Activated CD8-positive, alpha-beta memory T cell treated with anti-CD3 and anti-CD28 coated beads for 36 hours (primary cell): ENCODE data around the gene LRRC55. TPM values are rescaled to one million over a fixed set of nuclear protein-coding genes. Genes with fewer than 3 reads are reported as not detected.

Experiments used
- CTCF ChIA-PET: fragments of 350-600 bp; sonication (Branson Sonifier 250); formaldehyde crosslinking; loops from one replicate; lab custom pipeline; 2021; ENCODE audit warnings: antibody characterized with exemption; lab: Charles Lee
- POLR2A ChIA-PET: fragments of 350-600 bp; sonication (Branson Sonifier 250); formaldehyde crosslinking; loops from one replicate; lab custom pipeline; 2021; ENCODE audit warnings: antibody characterized with exemption; lab: Charles Lee
- total RNA-seq, 2 experiments: library from RNA; stranded (reverse); gene quantifications; one replicate each; pipeline ENCODE4 v1.2.3, GENCODE V29; 2021

Gene LRRC55
- total RNA-seq, 2 experiments from 2014 or later, result not detected

GRCh38 chr11:57196596-57196995 is 14.8 kb downstream of the LRRC55 start:
- POLR2A ChIA-PET, result no interaction called here
- CTCF ChIA-PET, result no interaction called here

DNA sequence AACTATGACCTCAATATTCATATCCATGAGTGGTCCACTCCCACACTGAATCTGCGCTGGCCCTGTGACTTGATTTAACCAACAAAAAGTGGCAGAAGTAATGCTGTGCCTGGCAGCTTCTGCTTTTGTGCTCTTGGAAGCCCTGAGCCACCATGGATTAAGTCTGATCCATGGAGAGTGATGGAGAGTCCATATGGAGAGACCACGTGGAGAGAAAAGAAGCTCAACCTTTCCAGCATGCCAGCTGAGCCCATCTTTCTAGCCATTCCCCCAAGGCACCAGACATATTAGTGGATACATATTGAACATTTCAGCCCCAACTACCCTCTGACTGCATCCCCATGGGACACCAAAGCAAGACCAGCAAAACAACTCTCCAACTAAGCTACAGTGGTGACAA is 16.0 kb downstream of the LRRC55 start:
- CTCF ChIA-PET, result no interaction called here

DNA sequence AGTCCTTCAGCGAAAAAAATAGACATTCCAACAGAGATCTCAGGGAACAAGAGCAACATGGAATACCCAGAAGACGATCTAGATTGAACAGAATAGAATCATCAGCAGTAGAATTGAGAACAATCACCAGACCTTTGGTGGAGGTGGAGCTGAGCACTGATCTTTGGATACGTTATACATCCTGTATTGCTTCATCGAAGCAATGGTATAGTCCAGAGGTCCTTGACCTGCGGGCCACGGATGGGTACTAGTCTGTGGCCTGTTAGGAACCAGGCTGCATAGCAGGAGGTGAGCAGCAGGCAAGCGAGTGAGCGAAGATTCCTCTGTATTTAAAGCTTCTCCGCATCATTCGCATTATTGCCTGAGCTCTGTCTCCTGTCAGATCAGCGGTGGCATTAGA is 17.6 kb downstream of the LRRC55 start:
- CTCF ChIA-PET, result no interaction called here
- POLR2A ChIA-PET, result no interaction called here

More for the DNA sequence above, 16.0 kb downstream of the LRRC55 start:
- POLR2A ChIA-PET, result no interaction called here

DNA sequence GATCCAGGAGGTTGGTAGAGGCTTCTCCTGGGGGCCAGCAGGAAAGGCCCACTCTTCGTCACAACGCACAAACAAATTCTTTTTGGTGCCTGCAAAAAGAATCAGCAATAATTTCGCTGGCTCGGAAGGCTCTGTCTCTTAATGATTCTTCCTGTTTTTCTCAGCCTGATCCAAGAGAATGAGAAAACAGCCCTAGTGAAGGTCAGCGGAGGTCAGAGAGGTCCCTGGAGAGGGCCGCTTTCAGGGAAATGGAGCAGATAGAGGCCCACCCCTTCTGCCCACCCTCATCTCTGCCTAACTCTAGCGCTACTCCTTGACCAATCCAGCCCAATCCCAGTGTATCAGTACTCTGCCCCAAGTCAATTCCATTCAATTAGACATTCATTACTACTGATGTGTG is 19.2 kb downstream of the LRRC55 start:
- POLR2A ChIA-PET, result no interaction called here
- CTCF ChIA-PET, result interaction anchor here (0.6 kb wide), 1 partner anchor 621 kb away, joined by 4 read pairs; no protein-coding TSS in a partner anchor

DNA sequence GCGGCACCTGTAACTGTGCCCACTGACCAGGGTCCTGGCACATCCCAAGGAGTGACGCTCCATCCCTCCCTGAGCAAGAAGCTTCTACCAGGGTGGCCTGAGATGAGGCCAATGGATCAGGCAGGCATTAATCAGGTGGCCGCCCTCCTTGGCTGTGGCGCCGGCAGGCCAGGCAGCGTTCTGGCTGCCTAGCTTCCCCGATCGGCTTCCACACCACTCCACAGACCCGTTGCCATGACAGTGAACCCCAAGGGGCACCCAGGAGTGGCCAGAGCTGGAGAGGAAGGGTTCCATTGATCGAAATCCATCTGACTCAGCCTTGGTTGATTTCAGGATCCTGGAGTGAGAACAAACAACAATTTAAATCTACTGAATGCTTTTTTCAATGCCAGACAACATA is 20.5 kb downstream of the LRRC55 start:
- POLR2A ChIA-PET, result no interaction called here
- CTCF ChIA-PET, result no interaction called here

DNA sequence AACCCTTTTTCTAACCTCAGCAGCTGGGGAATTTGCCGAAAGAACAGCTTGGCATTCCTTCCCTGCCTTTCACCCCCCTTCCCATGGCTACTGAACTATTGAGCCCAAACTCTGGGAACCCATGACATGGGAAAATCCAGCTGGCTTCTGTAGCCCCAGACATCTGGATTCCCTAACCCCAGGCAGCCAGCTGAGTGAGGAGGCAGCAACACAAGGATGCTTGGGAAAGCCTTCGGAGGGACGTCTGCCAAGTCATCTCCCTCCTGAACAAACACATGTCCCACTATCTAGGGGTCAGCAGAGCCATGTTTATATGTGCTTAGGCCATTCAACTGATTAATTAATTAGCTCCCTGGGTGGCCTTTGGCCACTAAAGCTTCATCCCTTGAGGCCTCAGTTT is 21.6 kb downstream of the LRRC55 start:
- POLR2A ChIA-PET, result no interaction called here
- CTCF ChIA-PET, result no interaction called here

DNA sequence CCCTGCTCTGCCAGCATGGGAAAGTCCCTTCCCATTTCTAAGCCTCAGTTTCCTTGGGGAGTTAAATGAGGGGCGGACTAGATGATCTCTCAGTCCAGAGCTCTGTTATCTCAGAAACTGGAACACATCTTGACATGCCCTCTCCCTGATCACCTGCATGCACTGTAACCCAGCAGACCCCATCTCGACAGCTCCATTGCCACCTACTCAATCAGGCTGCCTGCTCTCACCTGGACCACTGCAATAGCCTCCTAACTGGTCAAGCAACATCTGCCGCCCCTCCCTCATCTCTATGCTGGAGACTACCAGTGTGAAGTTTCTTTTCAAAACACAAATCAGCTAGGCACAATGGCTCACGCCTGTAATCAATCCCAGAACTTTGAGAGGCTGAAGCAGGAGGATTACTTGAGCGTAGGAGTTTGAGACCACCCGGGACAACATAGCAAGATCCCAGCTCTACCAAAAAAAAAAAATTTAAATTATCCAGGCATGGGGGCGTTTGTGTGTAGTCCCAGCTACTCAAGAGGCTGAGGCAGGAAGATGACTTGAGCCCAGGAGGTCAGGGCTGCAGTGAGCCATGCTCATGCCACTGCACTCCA is 22.2 kb downstream of the LRRC55 start:
- ChIA-PET CTCF (no interaction called here), POLR2A (no interaction called here)

- ChIA-PET POLR2A (no interaction called here), CTCF (no interaction called here)
These were observed 23.4 kb downstream of the LRRC55 start for GRCh38 chr11:57205041-57205641.

- POLR2A ChIA-PET, result no interaction called here
- CTCF ChIA-PET, result no interaction called here
These were observed 25.4 kb downstream of the LRRC55 start for GRCh38 chr11:57207168-57207567.

DNA sequence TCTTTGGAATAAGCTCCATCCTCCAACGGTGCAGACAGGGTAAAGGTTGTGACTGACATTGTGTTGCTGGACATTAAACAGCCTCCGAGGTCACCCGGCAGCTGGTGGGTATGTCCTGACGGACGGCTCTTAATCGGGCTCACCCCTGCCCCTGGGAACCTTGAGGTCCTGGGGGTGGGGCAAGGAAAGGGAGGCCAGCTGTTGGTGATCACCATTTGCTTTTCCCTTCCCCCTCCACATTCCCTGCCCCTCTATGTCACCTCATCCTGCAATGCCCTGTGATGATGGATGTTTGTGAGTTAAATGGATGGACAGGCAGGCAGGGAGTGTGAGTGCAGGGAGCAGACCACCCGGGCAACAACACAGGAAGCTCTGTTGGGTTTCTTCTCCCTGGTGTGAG is 29.0 kb downstream of the LRRC55 start:
- ChIA-PET CTCF (no interaction called here), POLR2A (no interaction called here)

DNA sequence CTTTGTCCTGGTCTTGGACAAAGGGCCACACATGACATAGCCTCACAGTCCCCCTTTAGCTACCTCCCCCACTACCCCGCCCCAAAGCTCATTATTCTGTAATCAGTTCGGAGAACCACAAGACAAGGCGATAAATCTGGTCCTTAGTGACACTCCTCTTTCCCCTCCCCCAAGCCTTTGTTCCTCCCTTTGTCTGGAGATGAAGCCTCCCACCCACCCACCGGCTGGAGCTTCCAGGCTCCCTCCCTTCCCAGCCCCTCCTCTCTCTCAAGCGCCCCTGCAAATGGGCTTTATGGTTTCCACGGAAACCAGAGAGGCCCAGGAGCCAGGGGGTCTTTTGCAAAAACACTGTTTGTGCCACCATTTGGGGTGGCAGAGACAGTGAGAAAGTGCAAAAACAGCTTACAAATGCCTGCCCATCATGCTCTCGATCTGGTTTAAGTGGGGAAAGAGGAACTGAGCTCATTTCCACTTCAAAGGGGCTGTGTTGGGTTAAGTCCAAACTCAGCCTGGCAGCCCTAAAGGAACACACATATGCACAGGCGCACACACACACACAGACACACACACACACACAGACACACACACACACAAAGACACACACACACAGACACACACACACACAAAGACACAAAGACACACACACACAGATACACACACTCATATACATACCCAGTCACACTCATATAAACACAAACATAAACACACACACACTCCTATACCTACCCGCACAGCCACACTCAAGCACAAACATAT is 31.8 kb downstream of the LRRC55 start:
- CTCF ChIA-PET, result no interaction called here
- POLR2A ChIA-PET, result no interaction called here

GRCh38 chr11:57214098-57214417 is 32.3 kb downstream of the LRRC55 start:
- ChIA-PET POLR2A (no interaction called here), CTCF (no interaction called here)

GRCh38 chr11:57214494-57214893 is 32.7 kb downstream of the LRRC55 start:
- ChIA-PET CTCF (no interaction called here), POLR2A (no interaction called here)

DNA sequence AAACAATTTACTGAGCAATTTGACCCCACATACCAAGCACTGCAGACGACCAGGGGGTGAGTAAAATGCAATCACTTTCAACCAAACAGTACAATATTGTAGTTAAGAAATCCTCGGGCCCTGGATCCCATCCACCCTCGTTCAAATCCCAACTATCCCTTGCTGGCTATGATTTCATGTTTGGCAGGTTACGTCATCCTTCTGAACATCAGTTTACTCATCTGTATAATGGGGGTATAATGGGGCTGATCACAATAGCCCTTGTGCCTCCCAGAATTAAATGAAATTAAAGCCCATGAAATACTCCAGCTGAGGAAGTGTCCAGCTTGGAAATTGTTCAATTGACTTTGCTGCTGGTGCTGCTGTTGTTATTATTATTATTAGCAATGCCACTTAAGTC is 34.7 kb downstream of the LRRC55 start:
- POLR2A ChIA-PET, result no interaction called here
- CTCF ChIA-PET, result no interaction called here

GRCh38 chr11:57217053-57217452 is 35.3 kb downstream of the LRRC55 start:
- ChIA-PET POLR2A (no interaction called here), CTCF (no interaction called here)

DNA sequence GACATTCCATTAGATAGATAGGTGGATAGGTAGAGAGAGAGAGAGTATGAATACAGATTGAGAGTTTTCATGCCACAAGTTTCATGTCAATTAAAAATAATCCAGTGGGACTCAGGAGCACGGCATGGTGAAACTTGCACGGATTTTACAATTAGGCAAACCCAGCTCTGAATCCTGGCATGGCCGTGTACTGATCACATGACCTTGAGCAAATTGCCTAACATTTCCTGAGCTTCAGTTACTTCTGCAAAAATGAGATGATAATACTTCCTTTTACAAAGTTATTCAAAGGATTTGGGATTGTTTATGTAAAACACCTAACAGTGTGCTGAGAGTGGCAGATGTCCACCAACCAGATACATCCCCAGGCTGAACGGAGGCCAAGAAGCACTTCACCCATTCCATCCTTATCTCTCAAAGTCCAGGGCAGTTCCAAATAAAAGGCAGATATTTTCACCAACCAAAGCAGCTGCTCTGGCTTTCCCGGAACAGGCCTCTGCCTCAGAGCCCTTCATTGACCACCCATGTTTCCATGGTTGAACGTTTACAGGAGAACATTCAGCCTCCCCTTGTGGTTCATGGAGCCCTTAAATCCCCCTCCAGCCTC is 37.4 kb downstream of the LRRC55 start:
- ChIA-PET POLR2A (no interaction called here), CTCF (no interaction called here)

DNA sequence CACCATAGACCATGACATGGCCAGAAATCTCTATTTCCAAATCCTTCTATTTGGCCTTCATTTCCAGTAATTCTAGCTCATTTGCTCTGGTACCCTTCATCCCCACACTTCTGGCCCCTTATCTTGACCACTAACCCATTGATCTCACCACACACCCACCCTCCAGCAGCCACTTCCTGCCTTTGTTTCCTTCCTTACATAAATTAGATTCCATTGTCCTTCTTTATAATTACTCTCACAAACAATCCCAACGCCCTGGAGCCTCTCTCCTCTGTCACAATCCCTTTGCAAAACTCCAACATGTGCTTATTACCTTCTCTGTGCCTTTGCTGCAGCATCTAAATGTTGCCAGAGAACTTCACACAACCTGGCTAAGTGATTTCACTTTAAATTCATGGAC is 40.5 kb downstream of the LRRC55 start:
- ChIA-PET POLR2A (no interaction called here), CTCF (interaction anchor here (1.0 kb wide), 1 partner anchor 27 kb away, joined by 3 read pairs; no protein-coding TSS in a partner anchor)

DNA sequence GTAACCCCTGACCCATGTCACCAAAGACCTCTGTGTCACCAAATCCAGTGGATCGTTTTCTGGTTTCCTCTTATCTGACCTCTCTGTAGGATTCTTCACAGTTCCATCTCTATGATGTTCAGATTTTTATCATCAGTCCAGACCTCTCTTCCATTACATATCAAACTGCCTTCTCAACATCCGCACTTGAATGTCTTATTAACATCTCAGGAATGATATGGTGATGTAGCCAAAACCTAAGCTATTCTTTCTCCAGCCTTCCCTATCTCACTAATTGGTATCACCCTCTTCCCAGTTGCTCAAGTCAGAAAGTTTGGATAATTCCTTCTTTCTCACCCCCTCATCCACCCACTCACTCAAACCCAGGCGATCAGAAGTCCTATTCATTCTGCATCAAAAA is 41.8 kb downstream of the LRRC55 start:
- CTCF ChIA-PET, result no interaction called here
- POLR2A ChIA-PET, result no interaction called here

- ChIA-PET POLR2A (no interaction called here), CTCF (no interaction called here)
These were observed 42.4 kb downstream of the LRRC55 start for GRCh38 chr11:57224128-57224527.

GRCh38 chr11:57224537-57224936 is 42.8 kb downstream of the LRRC55 start:
- POLR2A ChIA-PET, result no interaction called here
- CTCF ChIA-PET, result no interaction called here

DNA sequence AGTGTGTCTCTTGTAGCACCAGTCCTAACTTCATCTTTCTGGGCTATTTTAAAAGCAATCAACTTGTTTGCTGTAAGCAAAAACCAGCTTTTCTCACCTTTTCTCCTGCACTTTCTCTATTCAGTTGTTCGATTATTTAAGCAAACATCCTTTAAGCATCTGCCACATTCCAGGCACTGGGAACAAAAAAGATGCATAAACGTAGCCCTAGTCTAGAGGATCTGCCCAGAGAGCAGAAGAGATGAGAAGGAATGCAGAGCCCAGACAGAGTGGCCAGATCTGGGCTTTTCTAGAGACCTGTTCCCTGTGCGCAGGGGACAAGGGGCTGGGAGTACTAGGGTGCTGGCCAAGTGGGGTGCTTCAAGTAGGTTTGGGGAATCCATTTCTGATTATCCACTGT is 46.8 kb downstream of the LRRC55 start:
- ChIA-PET POLR2A (no interaction called here), CTCF (no interaction called here)
